Sigmoid colon (tissue), 7 donors: ENCODE measurements around the gene PIK3CD. TPM values are rescaled to one million over a fixed set of nuclear protein-coding genes. Genes with fewer than 3 reads are reported as not detected.

Source experiments
- DNase-seq: peaks from one replicate; pipeline ENCODE4 v3.0.0-alpha.2; 2019
- H3K27ac ChIP-seq, 4 donors: fragments of 200-600 bp; sonication (generic); one replicate each; pipeline ENCODE4 v1.5.1; 2016 to 2019; ENCODE audit warnings: mild to moderate bottlenecking in 1 of 4
- H3K27me3 ChIP-seq, 3 donors: fragments of 200-600 bp; sonication (generic); one replicate each; pipeline ENCODE4 v1.5.1; 2019; ENCODE audit warnings: mild to moderate bottlenecking in 1 of 3
- H3K36me3 ChIP-seq, 4 donors: fragments of 200-600 bp; sonication (generic); one replicate each; pipeline ENCODE4 v1.5.1; 2016 to 2019
- H3K4me1 ChIP-seq, 4 donors: fragments of 200-600 bp; sonication (generic); one replicate each; pipeline ENCODE4 v1.5.1; 2017 to 2019
- H3K4me3 ChIP-seq, 4 donors: fragments of 200-600 bp; sonication (generic); one replicate each; pipeline ENCODE4 v1.5.1; 2017 to 2019; ENCODE audit warnings: mild to moderate bottlenecking in 2 of 4, moderate library complexity in 1 of 4
- H3K9me3 ChIP-seq, 4 donors: fragments of 200-600 bp in 3 of 4; sonication (generic) in 3 of 4; one replicate each; pipeline versions ENCODE4 v1.5.1 to v1.6.1; 2013 to 2019
- CTCF ChIP-seq, 4 experiments: fragments of 450-650 bp in 3 of 4; fragments of 200-600 bp in 1 of 4; IDR thresholded peaks; one replicate each; pipeline ENCODE4 v1.5.1; 2016 to 2019; ENCODE audit warnings: antibody characterized with exemption in 4 of 4, mild to moderate bottlenecking in 3 of 4, moderate library complexity in 2 of 4
- EP300 ChIP-seq, 4 donors: sonication (generic); formaldehyde crosslinking; IDR thresholded peaks; one replicate each; pipeline ENCODE4 v1.6.1; 2017; ENCODE audit warnings: antibody characterized with exemption in 4 of 4
- POLR2A ChIP-seq, 2 donors: fragments of 450-650 bp; IDR thresholded peaks; one replicate each; pipeline ENCODE4 v1.6.1; 2016; ENCODE audit warnings: antibody characterized with exemption in 2 of 2, mild to moderate bottlenecking in 2 of 2, moderate library complexity in 2 of 2
- POLR2AphosphoS5 ChIP-seq, 4 donors: sonication (generic); formaldehyde crosslinking; IDR thresholded peaks; one replicate each; pipeline ENCODE4 v1.6.1; 2017; ENCODE audit warnings: antibody characterized with exemption in 4 of 4
- WGBS, 2 donors: extraction: QIAGEN DNeasy Blood & Tissue Kit; methylation state at CpG; one replicate each; pipeline ENCODE4 v1.1.7; 2013; 5-methylcytosine and 5-hydroxymethylcytosine counted together
- intact Hi-C: fragments of 100-400 bp; cut with DNase I; formaldehyde crosslinking; loops from one replicate; pipeline ENCODE4 v1.15.1; 2023
- polyA plus RNA-seq, 3 donors: library from polyadenylated mRNA; stranded (reverse); fragments of 200-250 nt; gene quantifications; one replicate each; pipeline ENCODE4 v1.2.3, GENCODE V29; 2013
- total RNA-seq, 4 donors: library from RNA; depleted of rRNA; stranded (reverse); fragments of >200 nt; gene quantifications; one replicate each; pipeline ENCODE4 v1.1.0, GENCODE V29; 2016
- donor health status: healthy with polysubstance abuse.
- donor health status: Bipolar disorder and iron deficiency.
- donor health status: healthy.

Gene PIK3CD
- total and polyA plus RNA-seq, 7 donors = 1.2 to 23.1 (median 8.7) TPM

- H3K27ac ChIP-seq = no peak overlapping the region
- peaks cover 0 to 7% (median 0%) of the 10 kb centered on the region in 4 donors for H3K4me1 ChIP-seq
- intact Hi-C loops = no loop called here
- H3K9me3 ChIP-seq = no peaks in the 10 kb centered on the region
- peak; percentile 33 for DNase-seq
- peaks cover 10 to 14% (median 13%) of the 10 kb centered on the region in 4 donors for H3K36me3 ChIP-seq
- WGBS, 2 donors = 19 to 63% methylated on average over 10 of the region's 10 CpGs
- H3K27me3 ChIP-seq = no peaks in the 10 kb centered on the region
- TF ChIP-seq EP300 (IDR thresholded peaks at IDR 0.05) (no peak), POLR2AphosphoS5 (IDR thresholded peaks at IDR 0.05) (no peak), CTCF (IDR thresholded peaks at IDR 0.05) (no peak)
- no peak overlapping the region for H3K4me3 ChIP-seq
Observed at GRCh38 chr1:9770298-9770697, 118.8 kb downstream of the PIK3CD start.

GRCh38 chr1:9774712-9775679 is 123.5 kb downstream of the PIK3CD start:
- no peak overlapping the region for H3K4me3 ChIP-seq
- H3K9me3 ChIP-seq = no peaks in the 10 kb centered on the region
- H3K4me1 ChIP-seq = no peaks in the 10 kb centered on the region
- peaks cover 10 to 18% (median 13%) of the 10 kb centered on the region in 4 donors for H3K36me3 ChIP-seq
- intact Hi-C loops = no loop called here
- DNase-seq = peak; percentile 54
- no peak overlapping the region for H3K27ac ChIP-seq
- no peak for TF ChIP-seq POLR2A (IDR thresholded peaks at IDR 0.05)
- no peak for TF ChIP-seq EP300 (IDR thresholded peaks at IDR 0.05)
- TF ChIP-seq POLR2AphosphoS5 (IDR thresholded peaks at IDR 0.05) = no peak
- no peak for TF ChIP-seq CTCF (IDR thresholded peaks at IDR 0.05)
- 80 to 92% methylated on average over 20 of the region's 20 CpGs for WGBS, 2 donors
- no peaks in the 10 kb centered on the region for H3K27me3 ChIP-seq

- DNase-seq = no peak
- WGBS, 2 donors = 95% methylated on average over 2 of the region's 2 CpGs
- Histone ChIP-seq H3K27ac (no peak overlapping the region), H3K4me3 (no peak overlapping the region), H3K36me3 (peaks cover 10 to 14% (median 13%) of the 10 kb centered on the region in 4 donors), H3K9me3 (no peaks in the 10 kb centered on the region), H3K27me3 (no peaks in the 10 kb centered on the region), H3K4me1 (no peaks in the 10 kb centered on the region)
- intact Hi-C loops = no loop called here
- TF ChIP-seq POLR2AphosphoS5 (IDR thresholded peaks at IDR 0.05) (no peak), POLR2A (IDR thresholded peaks at IDR 0.05) (no peak)
Observed at GRCh38 chr1:9776685-9777084, 125.2 kb downstream of the PIK3CD start.

Other genes starting within 250 kb of the PIK3CD start
- 10 to 100 TPM in 2 of 4 donors, 1 to 10 TPM in 2; 3.9 to 11.8 (median 9.0) TPM for gene SLC25A33, start 112.3 kb upstream of the PIK3CD start, total RNA-seq
- gene SLC25A33, start 112.3 kb upstream of the PIK3CD start, polyA plus RNA-seq = 10 to 100 TPM in 1 of 3 donors, 1 to 10 TPM in 2; 5.4 to 16.6 (median 6.2) TPM
- 1 to 10 TPM; 3.5 to 5.8 (median 4.6) TPM for gene TMEM201, start 62.8 kb upstream of the PIK3CD start, total RNA-seq
- gene TMEM201, start 62.8 kb upstream of the PIK3CD start, polyA plus RNA-seq = 1 to 10 TPM in 2 of 3 donors, under 1 TPM in 1; 0.23 to 7.4 (median 1.2) TPM
- gene CLSTN1, start 172.2 kb downstream of the PIK3CD start, total RNA-seq = 10 to 100 TPM; 33.9 to 71.2 (median 36.4) TPM
- gene CLSTN1, start 172.2 kb downstream of the PIK3CD start, polyA plus RNA-seq = 100 to 1,000 TPM in 1 of 3 donors, 10 to 100 TPM in 2; 21.0 to 105 (median 28.9) TPM